Thyroid gland (tissue), 4 donors: ENCODE results near the gene MAN2B1.

Source experiments
- POLR2A ChIP-seq, 2 donors: fragments of 450-650 bp; IDR thresholded peaks; one replicate each; pipeline ENCODE4 v1.6.1; 2017; ENCODE audit warnings: antibody characterized with exemption in 2 of 2, mild to moderate bottlenecking in 2 of 2, moderate library complexity in 1 of 2
- TF ChIP-seq, protein P1 (sequence below), 6 experiments: fragments of 200-600 bp in 3 of 6; fragments of 450-650 bp in 3 of 6; sonication (generic) in 3 of 6; IDR thresholded peaks; one replicate each; pipeline ENCODE4 v1.5.1; 2016 to 2019; ENCODE audit warnings: antibody characterized with exemption in 6 of 6, mild to moderate bottlenecking in 2 of 6, inconsistent platforms in 1 of 6, moderate library complexity in 1 of 6

DNA sequence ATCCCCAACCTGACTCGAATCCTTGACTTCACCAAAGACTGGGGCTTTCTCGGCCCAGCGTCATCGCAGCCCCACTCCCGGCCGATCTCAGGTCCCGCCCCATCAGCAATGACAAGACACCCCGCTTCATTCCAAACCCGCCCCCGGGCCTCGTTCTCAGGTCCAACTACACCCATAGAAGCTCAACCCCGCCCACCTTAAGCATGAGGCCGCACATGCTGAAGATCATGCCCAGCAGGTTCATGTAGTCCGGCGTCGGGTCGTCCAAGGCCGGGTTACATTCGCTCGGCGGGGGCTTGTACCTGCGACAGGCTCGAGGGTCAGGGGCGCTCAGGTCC, 2.4 kb upstream of the MAN2B1 start:
- TF ChIP-seq, protein P1, sequence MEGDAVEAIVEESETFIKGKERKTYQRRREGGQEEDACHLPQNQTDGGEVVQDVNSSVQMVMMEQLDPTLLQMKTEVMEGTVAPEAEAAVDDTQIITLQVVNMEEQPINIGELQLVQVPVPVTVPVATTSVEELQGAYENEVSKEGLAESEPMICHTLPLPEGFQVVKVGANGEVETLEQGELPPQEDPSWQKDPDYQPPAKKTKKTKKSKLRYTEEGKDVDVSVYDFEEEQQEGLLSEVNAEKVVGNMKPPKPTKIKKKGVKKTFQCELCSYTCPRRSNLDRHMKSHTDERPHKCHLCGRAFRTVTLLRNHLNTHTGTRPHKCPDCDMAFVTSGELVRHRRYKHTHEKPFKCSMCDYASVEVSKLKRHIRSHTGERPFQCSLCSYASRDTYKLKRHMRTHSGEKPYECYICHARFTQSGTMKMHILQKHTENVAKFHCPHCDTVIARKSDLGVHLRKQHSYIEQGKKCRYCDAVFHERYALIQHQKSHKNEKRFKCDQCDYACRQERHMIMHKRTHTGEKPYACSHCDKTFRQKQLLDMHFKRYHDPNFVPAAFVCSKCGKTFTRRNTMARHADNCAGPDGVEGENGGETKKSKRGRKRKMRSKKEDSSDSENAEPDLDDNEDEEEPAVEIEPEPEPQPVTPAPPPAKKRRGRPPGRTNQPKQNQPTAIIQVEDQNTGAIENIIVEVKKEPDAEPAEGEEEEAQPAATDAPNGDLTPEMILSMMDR (IDR thresholded peaks at IDR 0.05) = no peak
- TF ChIP-seq POLR2A (IDR thresholded peaks at IDR 0.05) = no peak
